Gastrocnemius medialis (tissue), 4 donors: ENCODE results near the gene ACSBG1. TPM values are rescaled to one million over a fixed set of nuclear protein-coding genes. Genes with fewer than 3 reads are reported as not detected.

Experiments used
- ATAC-seq, 2 donors: fragments of 150-250 bp; one replicate each; pipeline ENCODE4 v1.9.1; 2016
- DNase-seq, 2 donors: peaks; one replicate each; pipeline ENCODE4 v3.0.0-alpha.2; 2019
- H3K27ac ChIP-seq, 4 donors: fragments of 200-600 bp; sonication (generic); 1 replicate in 1 of 4; 2 replicates in 3 of 4; pipeline ENCODE4 v1.5.1; 2016 to 2018; ENCODE audit warnings: mild to moderate bottlenecking in 2 of 4, moderate library complexity in 1 of 4
- H3K27me3 ChIP-seq, 3 donors: fragments of 200-600 bp; sonication (generic) in 2 of 3; 1 replicate in 1 of 3; 2 replicates in 2 of 3; pipeline versions ENCODE4 v1.5.1 to v1.6.0; 2016 to 2019; ENCODE audit warnings: mild to moderate bottlenecking in 1 of 3, moderate library complexity in 1 of 3
- H3K36me3 ChIP-seq, 2 donors: fragments of 200-600 bp; sonication (generic) in 1 of 2; one replicate each; pipeline ENCODE4 v1.5.1; 2017 to 2018
- H3K4me1 ChIP-seq, 2 donors: fragments of 200-600 bp; sonication (generic) in 1 of 2; one replicate each; pipeline ENCODE4 v1.5.1; 2016 to 2017; ENCODE audit warnings: mild to moderate bottlenecking in 2 of 2
- H3K4me3 ChIP-seq, 4 donors: fragments of 200-600 bp; sonication (generic) in 3 of 4; 1 replicate in 1 of 4; 2 replicates in 3 of 4; pipeline ENCODE4 v1.5.1; 2016 to 2019; ENCODE audit warnings: mild to moderate bottlenecking in 2 of 4
- H3K9me3 ChIP-seq, 3 donors: fragments of 200-600 bp; sonication (generic) in 2 of 3; 1 replicate in 1 of 3; 2 replicates in 2 of 3; pipeline ENCODE4 v1.5.1; 2016 to 2019
- CTCF ChIP-seq, 5 experiments: fragments of 450-650 bp in 3 of 5; fragments of 200-600 bp in 2 of 5; sonication (generic) in 2 of 5; IDR thresholded peaks in 4 of 5; conservative IDR thresholded peaks in 1 of 5; 1 replicate in 4 of 5; 2 replicates in 1 of 5; pipeline ENCODE4 v1.5.1; 2016 to 2019; ENCODE audit warnings: antibody characterized with exemption in 5 of 5, mild to moderate bottlenecking in 3 of 5, moderate library complexity in 3 of 5
- POLR2A ChIP-seq, 2 donors: fragments of 450-650 bp; IDR thresholded peaks; one replicate each; pipeline ENCODE4 v1.6.1; 2017; ENCODE audit warnings: antibody characterized with exemption in 2 of 2, mild to moderate bottlenecking in 2 of 2, moderate library complexity in 2 of 2
- in situ Hi-C, 4 donors: fragments of 200-750 bp; cut with MboI; loops; one replicate each; pipeline versions ENCODE4 v1.15.0 to v1.8.0; 2017; ENCODE audit warnings: low sequenced_read_pairs in 4 of 4
- intact Hi-C: fragments of 100-400 bp; cut with DNase I; formaldehyde crosslinking; loops from one replicate; pipeline ENCODE4 v1.15.1; 2023; ENCODE audit warnings: low total_unique reads
- total RNA-seq, 4 donors: library from RNA; depleted of rRNA; stranded (reverse); fragments of >200 nt; gene quantifications; one replicate each; pipeline versions ENCODE4 v1.1.0 to v1.2.3, GENCODE V29; 2016

ACSBG1 gene
- total RNA-seq, 4 donors from 2014 or later: 1.9 TPM; not detected in 3

GRCh38 chr15:78164010-78164409 lies 70.4 kb downstream of the ACSBG1 start:
- Histone ChIP-seq H3K4me3 (no peak overlapping the region), H3K27me3 (no peaks in the 10 kb centered on the region), H3K36me3 (peaks cover 5 to 99% of the 10 kb centered on the region in 2 donors), H3K27ac (no peak overlapping the region), H3K4me1 (no peaks in the 10 kb centered on the region), H3K9me3 (no peaks in the 10 kb centered on the region)
- TF ChIP-seq POLR2A (IDR thresholded peaks at IDR 0.05) (no peak), CTCF (IDR thresholded peaks at IDR 0.05 in 4 of 5, conservative IDR thresholded peaks at IDR 0.05 in 1 of 5) (no peak)
- DNase-seq: no peak
- in situ Hi-C loops (no loop called here), intact Hi-C loops (no loop called here)
- no peak for ATAC-seq

GRCh38 chr15:78162038-78162437 lies 72.3 kb downstream of the ACSBG1 start:
- no peak for DNase-seq

GRCh38 chr15:78159395-78159794 lies 75.0 kb downstream of the ACSBG1 start:
- no peaks in the 10 kb centered on the region for H3K27me3 ChIP-seq
- DNase-seq: no peak
- intact Hi-C loops: no loop called here
- H3K36me3 ChIP-seq: peaks cover 0 to 67% of the 10 kb centered on the region in 2 donors
- peaks cover 23 to 27% of the 10 kb centered on the region in 2 donors for H3K4me1 ChIP-seq
- no peaks in the 10 kb centered on the region for H3K9me3 ChIP-seq
- H3K27ac ChIP-seq: no peak overlapping the region
- in situ Hi-C loops: no loop called here
- no peak for ATAC-seq
- no peak overlapping the region for H3K4me3 ChIP-seq
- no peak for TF ChIP-seq CTCF (IDR thresholded peaks at IDR 0.05 in 4 of 5, conservative IDR thresholded peaks at IDR 0.05 in 1 of 5)
- TF ChIP-seq POLR2A (IDR thresholded peaks at IDR 0.05): no peak

More at GRCh38 chr15:78162038-78162437, 72.3 kb downstream of the ACSBG1 start:
- H3K4me3 ChIP-seq: no peak overlapping the region
- H3K36me3 ChIP-seq: peaks cover 5 to 93% of the 10 kb centered on the region in 2 donors
- ATAC-seq: no peak
- peaks cover 0 to 2% of the 10 kb centered on the region in 2 donors for H3K4me1 ChIP-seq
- H3K27ac ChIP-seq: no peak overlapping the region
- intact Hi-C loops: no loop called here
- H3K27me3 ChIP-seq: no peaks in the 10 kb centered on the region
- no peaks in the 10 kb centered on the region for H3K9me3 ChIP-seq
- TF ChIP-seq POLR2A (IDR thresholded peaks at IDR 0.05) (no peak), CTCF (IDR thresholded peaks at IDR 0.05 in 4 of 5, conservative IDR thresholded peaks at IDR 0.05 in 1 of 5) (no peak)
- in situ Hi-C loops: no loop called here

GRCh38 chr15:78157203-78157602 lies 77.2 kb downstream of the ACSBG1 start:
- H3K27ac ChIP-seq: peak overlapping the region in 1 of 4 donors; percentile 78
- no peaks in the 10 kb centered on the region for H3K27me3 ChIP-seq
- H3K4me1 ChIP-seq: peaks cover 33 to 42% of the 10 kb centered on the region in 2 donors
- no peaks in the 10 kb centered on the region for H3K9me3 ChIP-seq
- intact Hi-C loops: no loop called here
- in situ Hi-C loops: no loop called here
- no peak for DNase-seq
- TF ChIP-seq CTCF (IDR thresholded peaks at IDR 0.05 in 4 of 5, conservative IDR thresholded peaks at IDR 0.05 in 1 of 5) (no peak), POLR2A (IDR thresholded peaks at IDR 0.05) (no peak)
- H3K36me3 ChIP-seq: peaks cover 0 to 45% of the 10 kb centered on the region in 2 donors
- H3K4me3 ChIP-seq: no peak overlapping the region
- ATAC-seq: no peak

DNA sequence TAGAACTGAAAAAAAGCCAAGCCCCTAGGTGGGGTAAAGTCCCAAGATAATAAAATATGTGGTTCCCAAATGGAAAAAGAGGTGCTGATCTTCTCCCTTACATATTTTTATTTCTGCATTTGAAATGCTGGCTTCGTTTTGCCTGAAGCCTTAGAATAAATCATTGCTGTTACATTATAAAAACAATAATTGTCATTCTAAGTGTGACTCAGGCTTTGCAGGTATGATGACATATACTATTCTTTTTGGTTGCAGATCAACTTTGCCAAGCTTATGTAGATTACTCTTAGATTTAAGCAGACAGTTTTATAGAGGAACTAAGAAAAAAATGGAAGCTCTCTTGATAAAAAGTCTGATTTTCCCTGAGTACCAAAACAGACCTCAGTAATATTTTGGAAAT lies 77.7 kb downstream of the ACSBG1 start:
- TF ChIP-seq POLR2A (IDR thresholded peaks at IDR 0.05): no peak
- no peak for TF ChIP-seq CTCF (IDR thresholded peaks at IDR 0.05 in 4 of 5, conservative IDR thresholded peaks at IDR 0.05 in 1 of 5)
- Histone ChIP-seq H3K27ac (peak overlapping the region in 3 of 4 donors; percentile 4 to 78 (median 76)), H3K4me1 (peaks cover 33 to 42% of the 10 kb centered on the region in 2 donors), H3K27me3 (no peaks in the 10 kb centered on the region), H3K4me3 (no peak overlapping the region), H3K9me3 (no peaks in the 10 kb centered on the region), H3K36me3 (peaks cover 0 to 39% of the 10 kb centered on the region in 2 donors)
- ATAC-seq (no peak), DNase-seq (no peak)
- in situ Hi-C loops: no loop called here
- intact Hi-C loops: no loop called here
